Measurements from ENCODE around the gene ADSL.

The ADSL gene

GRCh38 chr22:40436505-40437431 lies 90.5 kb downstream of the ADSL start:
- FAIRE-seq, result no peak
- DNase-seq (ENCODE audit: low spot score), result peak; percentile 58

All from urothelium cell line (cell line).